ENCODE results near the gene COL23A1. TPM values are rescaled to one million over a fixed set of nuclear protein-coding genes. Genes with fewer than 3 reads are reported as not detected.

COL23A1 gene
- total RNA-seq, 1 donor from 2014 or later: 75.2 TPM

DNA sequence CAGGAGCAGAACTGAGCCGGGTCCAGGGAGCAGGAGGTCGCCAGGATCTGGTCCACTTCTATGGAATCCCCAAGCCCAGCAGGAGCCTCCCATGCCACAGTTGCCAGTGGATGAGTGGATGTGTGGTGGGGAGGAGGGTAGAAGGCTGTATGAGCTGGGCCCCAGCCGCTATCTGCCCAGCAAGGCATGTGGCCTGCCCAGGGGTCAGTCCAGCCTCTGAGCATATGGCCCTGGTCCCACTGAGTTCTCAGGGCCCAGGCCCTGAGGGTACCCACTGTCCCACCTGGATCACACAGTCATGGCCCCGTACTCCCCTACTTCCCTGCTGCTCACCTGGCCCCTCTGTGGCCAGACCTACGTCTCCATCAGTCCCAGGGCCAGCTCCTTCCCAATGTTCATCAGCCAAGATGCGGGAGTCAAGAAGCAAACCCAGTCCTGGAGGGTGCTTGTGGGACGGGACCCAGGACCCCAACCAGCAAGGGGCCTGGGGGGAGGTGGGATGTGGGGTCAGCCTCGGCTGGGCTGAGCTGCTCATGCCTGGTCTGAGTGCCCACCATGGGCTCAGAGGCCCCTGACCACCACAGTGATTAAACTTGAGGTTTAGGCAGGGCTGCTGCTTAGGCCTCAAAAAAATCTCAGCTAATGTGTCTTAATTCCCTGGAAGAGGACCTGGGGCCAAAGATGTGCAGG lies 152.7 kb downstream of the COL23A1 start:
- H3K9me3 Mint-ChIP-seq (ENCODE audit: unreplicated experiment): no peaks in the 10 kb centered on the region
- H3K27me3 Mint-ChIP-seq (ENCODE audit: unreplicated experiment): peaks cover 11% of the 10 kb centered on the region
- H3K36me3 Mint-ChIP-seq (ENCODE audit: low read depth, unreplicated experiment): peaks cover 7% of the 10 kb centered on the region
- no peak overlapping the region for H3K27ac Mint-ChIP-seq (ENCODE audit: unreplicated experiment)
- peaks cover 27% of the 10 kb centered on the region for H3K4me1 Mint-ChIP-seq (ENCODE audit: unreplicated experiment)
- H3K4me3 Mint-ChIP-seq (ENCODE audit: unreplicated experiment): no peak overlapping the region
- DNase-seq (ENCODE audit: low spot score): no peak
- TF ChIP-seq, protein P1, sequence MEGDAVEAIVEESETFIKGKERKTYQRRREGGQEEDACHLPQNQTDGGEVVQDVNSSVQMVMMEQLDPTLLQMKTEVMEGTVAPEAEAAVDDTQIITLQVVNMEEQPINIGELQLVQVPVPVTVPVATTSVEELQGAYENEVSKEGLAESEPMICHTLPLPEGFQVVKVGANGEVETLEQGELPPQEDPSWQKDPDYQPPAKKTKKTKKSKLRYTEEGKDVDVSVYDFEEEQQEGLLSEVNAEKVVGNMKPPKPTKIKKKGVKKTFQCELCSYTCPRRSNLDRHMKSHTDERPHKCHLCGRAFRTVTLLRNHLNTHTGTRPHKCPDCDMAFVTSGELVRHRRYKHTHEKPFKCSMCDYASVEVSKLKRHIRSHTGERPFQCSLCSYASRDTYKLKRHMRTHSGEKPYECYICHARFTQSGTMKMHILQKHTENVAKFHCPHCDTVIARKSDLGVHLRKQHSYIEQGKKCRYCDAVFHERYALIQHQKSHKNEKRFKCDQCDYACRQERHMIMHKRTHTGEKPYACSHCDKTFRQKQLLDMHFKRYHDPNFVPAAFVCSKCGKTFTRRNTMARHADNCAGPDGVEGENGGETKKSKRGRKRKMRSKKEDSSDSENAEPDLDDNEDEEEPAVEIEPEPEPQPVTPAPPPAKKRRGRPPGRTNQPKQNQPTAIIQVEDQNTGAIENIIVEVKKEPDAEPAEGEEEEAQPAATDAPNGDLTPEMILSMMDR (IDR thresholded peaks at IDR 0.05; ENCODE audit: unreplicated experiment): no peak

DNA sequence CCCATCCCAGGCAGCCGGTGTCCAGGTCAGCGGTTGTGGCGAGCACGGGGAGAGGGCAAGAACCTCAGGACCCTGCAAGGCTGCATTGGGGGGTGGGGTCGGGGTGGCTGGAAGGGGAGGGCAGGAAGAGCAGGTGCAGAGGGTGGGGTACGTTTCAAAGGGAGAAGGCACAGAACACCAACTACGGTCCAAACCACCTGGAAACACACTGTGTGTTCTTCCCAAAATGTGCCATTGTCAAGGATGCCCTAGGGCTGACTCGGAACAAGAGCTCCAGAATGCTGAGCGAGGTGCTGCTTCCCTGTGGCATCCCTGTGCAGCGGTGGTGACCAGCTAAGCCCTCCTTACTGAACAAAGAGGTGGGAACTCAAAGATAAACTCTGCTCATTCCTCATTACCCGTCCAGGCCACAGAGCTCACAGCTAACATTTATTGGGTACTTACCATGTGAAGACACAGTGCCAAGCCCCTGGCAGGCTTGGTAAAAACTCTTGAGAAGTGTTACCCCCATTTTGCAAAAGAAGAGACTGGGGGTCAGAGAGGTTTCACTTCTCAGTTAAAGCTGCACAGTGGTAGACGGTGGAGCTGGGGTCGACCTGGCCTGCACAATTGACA lies 153.8 kb downstream of the COL23A1 start:
- peaks cover 11% of the 10 kb centered on the region for H3K36me3 Mint-ChIP-seq (ENCODE audit: low read depth, unreplicated experiment)
- H3K4me3 Mint-ChIP-seq (ENCODE audit: unreplicated experiment): no peak overlapping the region

DNA sequence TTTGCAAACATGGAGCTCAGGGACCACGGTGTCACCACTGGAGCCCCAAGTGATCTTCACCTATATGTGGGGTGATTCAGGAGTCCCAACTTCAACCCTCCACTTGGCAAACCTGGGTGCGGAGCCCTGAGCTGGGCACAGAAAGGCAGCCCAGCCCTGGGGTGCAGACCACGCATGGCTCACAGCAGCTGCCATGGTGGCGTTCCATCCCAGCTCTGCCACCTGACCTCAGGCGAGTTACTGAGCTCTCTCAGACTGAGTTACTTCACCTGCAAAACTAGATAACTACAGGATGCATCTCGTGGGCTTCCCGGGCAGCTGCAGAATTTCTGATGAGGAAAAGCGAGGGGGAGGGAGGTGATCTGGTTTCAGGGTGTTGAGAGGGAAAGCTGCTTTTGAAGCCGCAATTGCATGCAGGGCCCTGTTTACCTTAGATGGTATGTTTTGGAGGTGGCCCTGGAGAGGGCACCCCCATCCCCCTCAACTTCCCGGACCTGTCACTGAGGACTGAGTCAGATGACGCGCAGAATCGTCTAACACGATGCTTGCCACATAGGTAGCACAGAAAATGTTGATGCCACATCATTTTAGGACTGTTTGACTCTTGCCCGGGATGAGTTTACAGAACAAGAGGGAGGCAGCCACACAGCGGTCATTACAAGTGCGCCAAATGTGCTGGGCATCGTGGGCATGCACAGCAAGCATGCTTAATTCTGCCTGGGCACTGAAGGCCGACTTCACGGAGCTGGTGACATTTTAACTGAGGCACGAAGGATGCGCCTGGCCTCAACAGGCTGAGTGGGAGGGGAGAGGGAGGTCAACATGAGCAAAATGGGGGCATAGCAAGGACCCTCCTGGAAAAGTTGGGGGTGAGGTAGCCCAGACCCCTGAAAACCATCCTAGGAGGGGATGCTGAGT lies 154.6 kb downstream of the COL23A1 start:
- TF ChIP-seq, protein P1 (IDR thresholded peaks at IDR 0.05; ENCODE audit: unreplicated experiment): no peak
- H3K4me3 Mint-ChIP-seq (ENCODE audit: unreplicated experiment): no peak overlapping the region
- H3K4me1 Mint-ChIP-seq (ENCODE audit: unreplicated experiment): peaks cover 35% of the 10 kb centered on the region
- peaks cover 16% of the 10 kb centered on the region for H3K27me3 Mint-ChIP-seq (ENCODE audit: unreplicated experiment)
- H3K36me3 Mint-ChIP-seq (ENCODE audit: low read depth, unreplicated experiment): peaks cover 14% of the 10 kb centered on the region
- no peaks in the 10 kb centered on the region for H3K9me3 Mint-ChIP-seq (ENCODE audit: unreplicated experiment)
- H3K27ac Mint-ChIP-seq (ENCODE audit: unreplicated experiment): no peak overlapping the region
- no peak for DNase-seq (ENCODE audit: low spot score)

More for the DNA sequence above, 153.8 kb downstream of the COL23A1 start:
- TF ChIP-seq, protein P1 (IDR thresholded peaks at IDR 0.05; ENCODE audit: unreplicated experiment): no peak
- Mint-ChIP-seq H3K9me3 (ENCODE audit: unreplicated experiment) (no peaks in the 10 kb centered on the region), H3K27me3 (ENCODE audit: unreplicated experiment) (peaks cover 15% of the 10 kb centered on the region), H3K27ac (ENCODE audit: unreplicated experiment) (no peak overlapping the region), H3K4me1 (ENCODE audit: unreplicated experiment) (peaks cover 32% of the 10 kb centered on the region)
- no peak for DNase-seq (ENCODE audit: low spot score)

DNA sequence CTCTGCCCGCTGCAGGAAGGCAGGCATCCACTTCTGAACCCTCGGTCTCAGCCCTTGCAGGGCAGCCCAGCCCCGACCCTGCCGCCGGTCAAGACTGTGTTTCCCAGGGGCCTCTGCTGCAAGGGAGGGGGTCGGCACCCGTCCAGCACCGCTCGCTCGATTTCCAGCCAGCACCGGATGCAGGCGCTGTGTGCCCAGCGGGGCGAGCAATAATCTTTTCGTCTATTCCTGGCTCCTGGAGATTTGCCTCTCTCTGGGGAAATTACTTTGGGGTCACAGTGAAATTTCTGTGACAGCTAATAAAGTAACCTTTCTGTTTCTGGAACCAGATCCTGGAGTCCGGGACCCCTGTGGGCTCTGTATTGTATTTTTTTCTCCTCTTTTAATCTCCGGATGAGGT lies 155.3 kb downstream of the COL23A1 start:
- H3K4me1 Mint-ChIP-seq (ENCODE audit: unreplicated experiment): peaks cover 42% of the 10 kb centered on the region

More for the DNA sequence above, 155.3 kb downstream of the COL23A1 start:
- Mint-ChIP-seq H3K27ac (ENCODE audit: unreplicated experiment) (no peak overlapping the region), H3K27me3 (ENCODE audit: unreplicated experiment) (peaks cover 22% of the 10 kb centered on the region), H3K4me3 (ENCODE audit: unreplicated experiment) (no peak overlapping the region), H3K9me3 (ENCODE audit: unreplicated experiment) (no peaks in the 10 kb centered on the region), H3K36me3 (ENCODE audit: low read depth, unreplicated experiment) (peaks cover 15% of the 10 kb centered on the region)
- TF ChIP-seq, protein P1 (IDR thresholded peaks at IDR 0.05; ENCODE audit: unreplicated experiment): no peak
- DNase-seq (ENCODE audit: low spot score): no peak
